Measurements from ENCODE around the gene TRMT44. TPM values are rescaled to one million over a fixed set of nuclear protein-coding genes. Genes with fewer than 3 reads are reported as not detected.

TRMT44 gene
- total RNA-seq, 1 experiment from 2014 or later, result 24.4 TPM

- TF ChIP-seq CTCF (IDR thresholded peaks at IDR 0.05; ENCODE audit: unreplicated experiment), result no peak
- Mint-ChIP-seq H3K27me3 (ENCODE audit: insufficient read depth, unreplicated experiment) (peaks cover 30% of the 10 kb centered on the region), H3K4me3 (ENCODE audit: unreplicated experiment) (no peak overlapping the region), H3K9me3 (ENCODE audit: unreplicated experiment) (no peaks in the 10 kb centered on the region), H3K27ac (ENCODE audit: low read depth, unreplicated experiment) (no peak overlapping the region), H3K36me3 (ENCODE audit: insufficient read depth, unreplicated experiment) (peaks cover 4% of the 10 kb centered on the region), H3K4me1 (ENCODE audit: insufficient read depth, unreplicated experiment) (peaks cover 8% of the 10 kb centered on the region)
- CTCF ChIA-PET, result interaction anchor here (0.5 to 1.3 kb wide), 5 partner anchors 9 to 203 kb away, joined by 3 to 5 read pairs (median 4); no protein-coding TSS in a partner anchor
- peak; percentile 22 for DNase-seq (ENCODE audit: unreplicated experiment)
- BruUV-seq (replicated peaks), result no TSS peak
- POLR2A ChIA-PET, result no interaction called here
- intact Hi-C loops (cut with micrococcal nuclease), result no loop called here
These were observed 63.2 kb downstream of the TRMT44 start for GRCh38 chr4:8503801-8504200.

- POLR2A ChIA-PET, result no interaction called here
These were observed 63.9 kb downstream of the TRMT44 start for GRCh38 chr4:8504279-8505007.

GRCh38 chr4:8505229-8505628 lies 64.7 kb downstream of the TRMT44 start:
- no peak for DNase-seq (ENCODE audit: unreplicated experiment)
- Mint-ChIP-seq H3K36me3 (ENCODE audit: insufficient read depth, unreplicated experiment) (peaks cover 4% of the 10 kb centered on the region), H3K4me3 (ENCODE audit: unreplicated experiment) (no peak overlapping the region), H3K27me3 (ENCODE audit: insufficient read depth, unreplicated experiment) (peaks cover 33% of the 10 kb centered on the region), H3K4me1 (ENCODE audit: insufficient read depth, unreplicated experiment) (peaks cover 8% of the 10 kb centered on the region), H3K27ac (ENCODE audit: low read depth, unreplicated experiment) (no peak overlapping the region), H3K9me3 (ENCODE audit: unreplicated experiment) (no peaks in the 10 kb centered on the region)
- ChIA-PET POLR2A (no interaction called here), CTCF (interaction anchor here (0.6 to 1.3 kb wide), 4 partner anchors 8 to 81 kb away, joined by 3 to 5 read pairs (median 4); no protein-coding TSS in a partner anchor)
- intact Hi-C loops (cut with micrococcal nuclease), result no loop called here
- TF ChIP-seq CTCF (IDR thresholded peaks at IDR 0.05; ENCODE audit: unreplicated experiment), result no peak
- no TSS peak for BruUV-seq (replicated peaks)

More at GRCh38 chr4:8504279-8505007, 63.9 kb downstream of the TRMT44 start:
- peaks cover 4% of the 10 kb centered on the region for H3K36me3 Mint-ChIP-seq (ENCODE audit: insufficient read depth, unreplicated experiment)
- BruUV-seq (replicated peaks), result no TSS peak
- DNase-seq (ENCODE audit: unreplicated experiment), result peak; percentile 51
- peaks cover 8% of the 10 kb centered on the region for H3K4me1 Mint-ChIP-seq (ENCODE audit: insufficient read depth, unreplicated experiment)
- peaks cover 30% of the 10 kb centered on the region for H3K27me3 Mint-ChIP-seq (ENCODE audit: insufficient read depth, unreplicated experiment)
- no peak overlapping the region for H3K4me3 Mint-ChIP-seq (ENCODE audit: unreplicated experiment)
- intact Hi-C loops (cut with micrococcal nuclease), result no loop called here
- no peak for TF ChIP-seq CTCF (IDR thresholded peaks at IDR 0.05; ENCODE audit: unreplicated experiment)
- H3K9me3 Mint-ChIP-seq (ENCODE audit: unreplicated experiment), result no peaks in the 10 kb centered on the region
- CTCF ChIA-PET, result interaction anchor here (0.6 to 1.3 kb wide), 8 partner anchors 9 to 308 kb away, joined by 3 to 5 read pairs (median 4); no protein-coding TSS in a partner anchor
- H3K27ac Mint-ChIP-seq (ENCODE audit: low read depth, unreplicated experiment), result no peak overlapping the region

- H3K4me3 Mint-ChIP-seq (ENCODE audit: unreplicated experiment), result no peak overlapping the region
These were observed 65.4 kb downstream of the TRMT44 start for GRCh38 chr4:8506006-8506372.

More at GRCh38 chr4:8506006-8506372, 65.4 kb downstream of the TRMT44 start:
- BruUV-seq (replicated peaks), result no TSS peak
- TF ChIP-seq CTCF (IDR thresholded peaks at IDR 0.05; ENCODE audit: unreplicated experiment), result no peak
- POLR2A ChIA-PET, result no interaction called here
- Mint-ChIP-seq H3K27ac (ENCODE audit: low read depth, unreplicated experiment) (no peak overlapping the region), H3K4me1 (ENCODE audit: insufficient read depth, unreplicated experiment) (peaks cover 8% of the 10 kb centered on the region), H3K27me3 (ENCODE audit: insufficient read depth, unreplicated experiment) (peaks cover 41% of the 10 kb centered on the region), H3K36me3 (ENCODE audit: insufficient read depth, unreplicated experiment) (peaks cover 4% of the 10 kb centered on the region), H3K9me3 (ENCODE audit: unreplicated experiment) (no peaks in the 10 kb centered on the region)
- DNase-seq (ENCODE audit: unreplicated experiment), result no peak
- intact Hi-C loops (cut with micrococcal nuclease), result no loop called here
- CTCF ChIA-PET, result no interaction called here

Data from MCF 10A (cell line).